HCT116 (cell line): Measurements from ENCODE around the gene RUBCN.
"Not testable (repeated sequence)": the region's sequence is repeated elsewhere in the genome, so short reads cannot be mapped to it uniquely, and the experiment has no call there.

Experiments used
- EZH2 ChIP-seq: fragments of 200-600 bp; sonication (generic); IDR thresholded peaks from 2 replicates; pipeline ENCODE4 v1.6.1; 2017; ENCODE audit warnings: antibody characterized with exemption, mixed run types
- EZH2phosphoT487 ChIP-seq: fragments of 200-600 bp; IDR thresholded peaks from 2 replicates; pipeline ENCODE4 v1.6.1; 2018; ENCODE audit warnings: antibody characterized with exemption, borderline replicate concordance
- ZFX ChIP-seq: fragments of 450-650 bp; IDR thresholded peaks from 2 replicates; pipeline ENCODE4 v1.6.1; 2017

DNA sequence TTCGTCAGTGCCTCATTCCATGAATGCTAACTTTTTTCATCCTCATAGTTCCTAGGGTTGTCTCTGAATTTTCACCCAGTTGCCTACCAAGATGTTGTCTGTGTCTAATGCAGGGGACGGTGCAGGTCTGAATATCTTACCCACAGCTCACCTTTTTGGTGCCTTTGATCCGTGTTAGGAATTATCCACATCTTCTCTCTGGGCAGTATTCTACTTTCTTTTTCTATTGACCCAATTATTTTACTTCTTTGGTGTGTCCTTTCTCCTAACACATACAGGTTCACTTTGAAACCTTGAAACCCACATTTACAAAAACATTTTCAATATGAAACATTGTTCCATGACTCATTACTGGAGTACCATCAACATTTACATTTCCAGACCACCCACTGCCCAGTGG, 80.6 kb downstream of the RUBCN start:
- not testable (repeated sequence) for TF ChIP-seq EZH2phosphoT487, EZH2, ZFX
